Endothelial cell of umbilical vein (primary cell): ENCODE data around the gene CTSE.

Experiments
- EZH2 ChIP-seq: IDR thresholded peaks from 2 replicates; pipeline ENCODE4 v1.6.1; 2012; ENCODE audit warnings: borderline replicate concordance, low read depth, mild to moderate bottlenecking, moderate library complexity, low read length, inconsistent platforms; ENCODE audit not compliant: severe bottlenecking
- JUN ChIP-seq: IDR thresholded peaks from 2 replicates; pipeline ENCODE4 v1.6.1; 2011; ENCODE audit warnings: borderline replicate concordance, low read depth; ENCODE audit not compliant: insufficient read length, insufficient read depth
- POLR2A ChIP-seq: IDR thresholded peaks from 2 replicates; pipeline ENCODE4 v1.6.1; 2012; ENCODE audit warnings: low read depth, mild to moderate bottlenecking, control low read depth, low read length
- POLR2AphosphoS5 ChIP-seq: IDR thresholded peaks from 2 replicates; pipeline ENCODE4 v1.6.1; 2012; ENCODE audit warnings: low read depth, mild to moderate bottlenecking, control low read depth, low read length, moderate library complexity; ENCODE audit not compliant: insufficient read depth
- TF ChIP-seq, protein P1 (sequence below), 2 donors: IDR thresholded peaks; 1 replicate in 1 of 2; 2 replicates in 1 of 2; pipeline ENCODE4 v1.5.1; 2011; ENCODE audit warnings: low read length in 2 of 2, mild to moderate bottlenecking in 2 of 2, moderate library complexity in 2 of 2, control low read depth in 1 of 2, inconsistent platforms in 1 of 2, low read depth in 1 of 2; ENCODE audit not compliant: insufficient read depth in 1 of 2; ENCODE audit errors: extremely low read depth in 1 of 2
- TF ChIP-seq, protein P2 (sequence below): IDR thresholded peaks from 2 replicates; pipeline ENCODE4 v1.6.1; 2011; ENCODE audit not compliant: insufficient read depth, insufficient read length

GRCh38 chr1:205965036-205965884 lies 58.4 kb downstream of the CTSE start:
- TF ChIP-seq, protein P1, sequence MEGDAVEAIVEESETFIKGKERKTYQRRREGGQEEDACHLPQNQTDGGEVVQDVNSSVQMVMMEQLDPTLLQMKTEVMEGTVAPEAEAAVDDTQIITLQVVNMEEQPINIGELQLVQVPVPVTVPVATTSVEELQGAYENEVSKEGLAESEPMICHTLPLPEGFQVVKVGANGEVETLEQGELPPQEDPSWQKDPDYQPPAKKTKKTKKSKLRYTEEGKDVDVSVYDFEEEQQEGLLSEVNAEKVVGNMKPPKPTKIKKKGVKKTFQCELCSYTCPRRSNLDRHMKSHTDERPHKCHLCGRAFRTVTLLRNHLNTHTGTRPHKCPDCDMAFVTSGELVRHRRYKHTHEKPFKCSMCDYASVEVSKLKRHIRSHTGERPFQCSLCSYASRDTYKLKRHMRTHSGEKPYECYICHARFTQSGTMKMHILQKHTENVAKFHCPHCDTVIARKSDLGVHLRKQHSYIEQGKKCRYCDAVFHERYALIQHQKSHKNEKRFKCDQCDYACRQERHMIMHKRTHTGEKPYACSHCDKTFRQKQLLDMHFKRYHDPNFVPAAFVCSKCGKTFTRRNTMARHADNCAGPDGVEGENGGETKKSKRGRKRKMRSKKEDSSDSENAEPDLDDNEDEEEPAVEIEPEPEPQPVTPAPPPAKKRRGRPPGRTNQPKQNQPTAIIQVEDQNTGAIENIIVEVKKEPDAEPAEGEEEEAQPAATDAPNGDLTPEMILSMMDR (IDR thresholded peaks at IDR 0.05; ENCODE audit: extremely low read depth in 1 of 2, insufficient read depth in 1 of 2, low read depth in 1 of 2, low read length in 2 of 2) = no peak
- TF ChIP-seq EZH2 (no peak), POLR2A (no peak), POLR2AphosphoS5 (no peak), JUN (no peak)
- TF ChIP-seq, protein P2, sequence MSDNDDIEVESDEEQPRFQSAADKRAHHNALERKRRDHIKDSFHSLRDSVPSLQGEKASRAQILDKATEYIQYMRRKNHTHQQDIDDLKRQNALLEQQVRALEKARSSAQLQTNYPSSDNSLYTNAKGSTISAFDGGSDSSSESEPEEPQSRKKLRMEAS = no peak
